ENCODE measurements around the gene VWA8. TPM values are rescaled to one million over a fixed set of nuclear protein-coding genes. Genes with fewer than 3 reads are reported as not detected.

The VWA8 gene
- total and polyA plus RNA-seq, 2 of the 13 experiments (the other 11 are each of a cell fraction or from before 2014, with no cell fraction given): 9.1 to 17.3 TPM

- no peak for TF ChIP-seq ZNF609 (CRISPR knock-in tag; IDR thresholded peaks at IDR 0.05; ENCODE audit: borderline replicate concordance)
These were observed 2.1 kb upstream of the VWA8 start (continued) for GRCh38 chr13:41962994-41963393.

DNA sequence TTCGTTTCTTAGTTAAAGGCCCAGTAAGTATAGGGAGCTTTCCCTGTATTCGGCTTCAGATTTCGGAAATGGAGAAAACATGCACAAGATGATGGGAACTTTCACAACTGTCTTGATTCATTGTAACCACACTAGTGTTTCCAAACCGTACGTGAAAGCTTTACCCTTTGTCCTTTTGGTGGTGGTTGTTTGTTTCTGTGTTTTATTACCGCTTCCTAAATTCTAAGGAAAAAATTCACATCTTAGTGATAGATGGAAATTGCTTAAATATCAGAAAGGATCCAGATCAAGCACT is 504 bp upstream of the VWA8 start:
- 0 out of 2 replicates have a peak, but pooled peaks cover 5% of the 10 kb centered on the region for H4K20me1 ChIP-seq (ENCODE audit: insufficient read depth, low read length)
- peaks cover 0 to 3% of the 10 kb centered on the region in 2 experiments; a peak in 1 of 5 replicates for H3K27me3 ChIP-seq (ENCODE audit: control insufficient read depth in 1 of 2, insufficient read depth in 2 of 2, low read length in 2 of 2)
- BruUV-seq (replicated peaks): no TSS peak
- POLR2A ChIA-PET: interaction anchor here (1.3 to 1.8 kb wide), 3 partner anchors 11 to 17 kb away, joined by 5 to 8 read pairs (median 7); no protein-coding TSS in a partner anchor
- peak overlapping the region; percentile 100 for H2AFZ ChIP-seq (ENCODE audit: low read length)
- peak overlapping the region; percentile 81 for H3K27ac ChIP-seq (ENCODE audit: extremely low read length, insufficient read depth, low read length)
- CTCF ChIA-PET (ENCODE audit: low intra/inter-chr PET ratio, low total read pairs): no interaction called here
- H3K36me3 ChIP-seq (replicated peaks in 1 of 2; ENCODE audit: control insufficient read depth in 1 of 2, insufficient read depth in 2 of 2, low read length in 2 of 2): no peaks in the 10 kb centered on the region
- H3K79me2 ChIP-seq (ENCODE audit: insufficient read depth, low read length): peaks cover 36% of the 10 kb centered on the region
- H3K4me1 ChIP-seq (ENCODE audit: insufficient read depth, low read length): peaks cover 45% of the 10 kb centered on the region
- under 1% methylated on average over 6 of the region's 6 CpGs for WGBS (ENCODE audit: low lambda C conversion rate)
- FAIRE-seq (peak; percentile 40), ATAC-seq (no peak), DNase-seq (ENCODE audit: low spot score) (no peak)
- intact Hi-C loops (cut with micrococcal nuclease; ENCODE audit: unreplicated experiment): loop anchor here (2.0 kb wide), 1 partner anchor 79 kb away; no protein-coding TSS in a partner anchor
- peak overlapping the region; percentile 82 for H3K4me2 ChIP-seq (ENCODE audit: low read depth, low read length)
- peak overlapping the region; percentile 89 for H3K9ac ChIP-seq (ENCODE audit: insufficient read depth, low read depth, low read length)
- no peaks in the 10 kb centered on the region for H3K9me3 ChIP-seq (ENCODE audit: low read length)
- in situ Hi-C loops (cut with HindIII; ENCODE audit: extremely low pct_ligation_motif_present, low pct_unique_long_range_greater_than_20kb): no loop called here
- H3K4me3 ChIP-seq (replicated peaks in 1 of 3; ENCODE audit: insufficient read depth in 1 of 3, low read depth in 2 of 3, low read length in 3 of 3): peak overlapping the region; percentile 78 to 96 (median 88)
- no peak for TF ChIP-seq IRX3 (CRISPR knock-in tag; IDR thresholded peaks at IDR 0.05; ENCODE audit: borderline replicate concordance, low read depth)
- no peak for TF ChIP-seq SKI (IDR thresholded peaks at IDR 0.05; ENCODE audit: partially characterized antibody)
- no peak for TF ChIP-seq ARID2 (CRISPR knock-in tag; IDR thresholded peaks at IDR 0.05; ENCODE audit: borderline replicate concordance)
- no peak for TF ChIP-seq STAT5B (CRISPR knock-in tag; IDR thresholded peaks at IDR 0.05)
- TF ChIP-seq ZMYM2 (CRISPR knock-in tag; IDR thresholded peaks at IDR 0.05): 0 out of 2 replicates have a peak, but pooled peaks have one; percentile 0
- 0 out of 2 replicates have a peak, but pooled peaks have one; percentile 8 for TF ChIP-seq PAXIP1 (CRISPR knock-in tag; conservative IDR thresholded peaks at IDR 0.05)
- no peak for TF ChIP-seq ZFP36L1 (CRISPR knock-in tag; IDR thresholded peaks at IDR 0.05)
- TF ChIP-seq TRIM24 (CRISPR knock-in tag; IDR thresholded peaks at IDR 0.05): no peak
- no peak for TF ChIP-seq E2F5 (CRISPR knock-in tag; conservative IDR thresholded peaks at IDR 0.05)
- TF ChIP-seq MTA1 (CRISPR knock-in tag; IDR thresholded peaks at IDR 0.05; ENCODE audit: borderline replicate concordance): no peak
- TF ChIP-seq, protein P1, sequence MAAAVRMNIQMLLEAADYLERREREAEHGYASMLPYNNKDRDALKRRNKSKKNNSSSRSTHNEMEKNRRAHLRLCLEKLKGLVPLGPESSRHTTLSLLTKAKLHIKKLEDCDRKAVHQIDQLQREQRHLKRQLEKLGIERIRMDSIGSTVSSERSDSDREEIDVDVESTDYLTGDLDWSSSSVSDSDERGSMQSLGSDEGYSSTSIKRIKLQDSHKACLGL (CRISPR knock-in tag; IDR thresholded peaks at IDR 0.05): no peak
- no peak for TF ChIP-seq ZNF766 (CRISPR knock-in tag; IDR thresholded peaks at IDR 0.05; ENCODE audit: borderline replicate concordance)
